GM21786 (cell line): ENCODE results near the gene RPL29.

ENCODE experiments used
- ATAC-seq: cut with Tn5 transposase; IDR thresholded peaks from one replicate; pipeline ENCODE4 v1.9.1; 2021; ENCODE audit not compliant: unreplicated experiment

The RPL29 gene

DNA sequence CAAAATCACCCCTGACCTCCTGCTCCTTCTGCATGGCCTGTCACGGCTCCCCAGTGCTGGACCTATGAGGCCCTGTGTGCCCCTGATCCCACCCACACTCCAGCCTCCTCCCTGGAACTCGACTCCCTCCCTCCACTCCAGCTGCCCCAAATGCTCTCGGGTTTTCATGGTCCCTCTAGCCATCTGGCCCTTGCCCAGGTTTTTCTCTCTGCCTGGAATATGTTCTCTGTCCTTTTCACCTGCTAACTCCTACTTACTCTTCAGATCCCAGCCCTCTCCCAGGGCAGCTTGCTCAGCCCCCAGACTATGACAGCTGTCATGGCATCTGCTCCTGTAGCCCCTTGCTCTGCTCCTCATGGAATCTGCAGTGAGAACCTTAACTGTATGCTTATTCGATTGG, 30.3 kb upstream of the RPL29 start:
- ATAC-seq: no peak

DNA sequence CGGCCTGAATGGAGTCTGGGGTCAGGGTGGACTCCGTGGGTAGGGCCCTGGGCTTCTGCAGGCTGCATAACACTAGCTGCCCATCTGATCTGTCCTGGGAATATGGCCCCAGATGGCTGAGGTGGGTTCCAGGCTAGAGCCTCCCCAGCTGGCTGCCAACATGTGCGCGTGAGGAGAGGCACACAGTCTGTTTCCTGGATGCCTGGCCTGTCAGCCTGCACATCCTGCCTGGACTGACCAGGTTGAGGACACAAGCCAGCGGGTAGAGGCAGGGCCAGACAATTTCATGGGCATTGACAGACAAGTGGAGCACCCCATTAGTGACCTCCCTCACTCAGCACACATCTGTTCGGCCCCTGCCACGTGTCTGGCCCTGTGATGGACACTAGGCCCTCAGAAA, 29.8 kb upstream of the RPL29 start:
- no peak for ATAC-seq

DNA sequence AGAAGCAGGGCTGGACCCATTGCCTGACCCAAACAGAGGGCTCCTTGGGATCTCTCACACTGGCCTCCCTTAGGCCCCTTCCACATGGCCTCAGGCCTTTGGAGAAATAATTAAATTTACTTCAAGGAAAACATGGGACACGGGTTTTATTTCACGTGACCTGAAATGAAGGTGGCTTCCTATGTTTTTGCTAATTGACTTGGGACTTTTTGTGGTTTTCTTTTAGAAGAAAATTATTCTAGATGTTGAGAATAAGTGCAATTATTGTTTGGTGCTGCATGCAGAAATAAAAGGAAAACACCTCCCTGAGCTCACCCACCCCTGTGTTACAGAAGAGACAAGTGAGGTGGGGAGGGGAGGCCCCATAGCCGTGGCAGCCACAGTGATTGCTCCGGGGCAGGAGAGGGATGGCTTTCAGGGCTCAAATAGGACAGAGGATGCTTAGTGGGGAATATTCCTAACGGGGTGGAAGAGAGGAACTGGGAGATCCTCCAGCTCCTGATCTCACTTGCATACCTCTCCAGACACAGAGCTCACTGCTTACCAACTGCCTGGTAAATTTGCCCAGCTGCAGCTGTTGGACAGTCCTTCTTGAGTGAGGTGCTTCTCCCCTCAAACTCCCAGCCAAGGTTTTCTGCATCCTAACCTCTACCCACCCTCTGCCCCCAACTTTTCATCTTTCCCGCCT, 29.2 kb upstream of the RPL29 start:
- ATAC-seq: no peak

DNA sequence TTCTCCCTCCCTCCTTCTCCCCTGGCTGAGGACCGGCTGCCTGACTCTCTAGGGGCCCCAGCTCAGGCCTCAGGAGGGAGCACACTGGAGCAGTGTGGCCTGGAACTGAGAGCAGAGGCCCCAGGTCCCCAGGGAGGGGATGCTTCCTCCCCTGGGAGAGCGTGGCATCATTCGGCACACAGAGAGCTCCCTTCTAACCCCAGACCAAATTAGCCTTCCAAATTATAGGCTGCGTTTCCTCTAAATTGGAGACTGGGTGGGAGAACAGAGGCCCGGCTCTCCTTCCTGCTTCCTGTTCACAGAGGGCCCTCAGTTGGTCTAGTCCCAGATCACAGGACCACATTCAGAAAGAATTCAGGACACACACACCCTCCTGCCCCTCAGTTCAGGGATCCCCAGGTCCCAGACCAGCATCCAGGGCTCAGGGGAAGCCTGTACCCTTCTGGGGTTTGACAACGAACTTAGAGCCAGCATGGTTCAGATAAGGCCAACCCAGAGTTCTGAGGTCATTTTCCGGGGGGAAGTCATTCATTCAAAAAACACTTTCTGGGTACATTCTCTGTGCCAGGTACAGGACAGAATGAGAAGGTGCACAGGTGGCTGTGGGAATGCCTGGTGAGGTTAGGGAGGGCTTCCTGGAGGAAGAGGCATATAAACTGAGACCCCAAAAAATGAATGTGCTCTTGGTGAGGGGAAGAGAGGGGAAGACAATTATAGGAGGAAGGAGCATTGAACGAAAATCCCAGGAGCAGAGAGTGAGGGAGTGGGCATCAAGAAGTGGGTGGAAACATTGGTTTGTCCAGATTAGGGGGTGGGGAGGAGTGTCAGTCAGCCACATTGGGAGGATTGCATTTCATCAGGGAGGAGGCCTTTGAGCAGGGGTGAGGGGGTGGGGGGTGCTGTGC, 28.4 kb upstream of the RPL29 start:
- peak; percentile 72 for ATAC-seq

DNA sequence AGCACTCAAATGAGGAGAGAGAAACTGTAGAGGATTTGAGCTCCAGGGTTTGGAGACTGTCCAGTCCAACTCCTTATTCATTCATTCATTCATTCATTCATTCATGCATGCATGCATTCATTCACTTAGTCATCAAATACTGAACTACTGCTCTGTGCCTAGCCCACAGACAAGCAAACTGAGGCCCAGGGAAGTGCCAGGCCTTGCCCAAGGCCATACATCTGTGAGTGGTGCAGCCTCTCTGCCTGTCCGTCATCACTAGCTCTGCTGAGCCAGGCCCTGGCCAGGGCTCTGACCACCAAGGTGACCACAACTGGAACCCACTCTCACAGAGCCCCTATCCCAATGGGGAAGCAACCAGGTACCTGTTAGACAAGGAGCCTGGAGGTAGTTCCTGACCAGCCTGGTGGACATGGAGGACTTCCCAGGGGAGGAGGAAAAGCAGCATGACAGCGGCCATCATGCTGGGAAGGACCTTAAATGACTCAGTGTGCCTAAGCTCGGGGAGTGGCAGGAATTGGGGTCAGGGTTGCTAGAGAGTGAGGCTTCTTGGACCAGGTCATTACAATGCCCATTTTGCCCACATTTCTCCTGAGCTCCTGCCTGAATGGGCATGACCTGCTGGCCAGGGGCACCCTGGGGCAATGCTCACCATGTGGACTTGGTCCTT, 27.5 kb upstream of the RPL29 start:
- no peak for ATAC-seq

DNA sequence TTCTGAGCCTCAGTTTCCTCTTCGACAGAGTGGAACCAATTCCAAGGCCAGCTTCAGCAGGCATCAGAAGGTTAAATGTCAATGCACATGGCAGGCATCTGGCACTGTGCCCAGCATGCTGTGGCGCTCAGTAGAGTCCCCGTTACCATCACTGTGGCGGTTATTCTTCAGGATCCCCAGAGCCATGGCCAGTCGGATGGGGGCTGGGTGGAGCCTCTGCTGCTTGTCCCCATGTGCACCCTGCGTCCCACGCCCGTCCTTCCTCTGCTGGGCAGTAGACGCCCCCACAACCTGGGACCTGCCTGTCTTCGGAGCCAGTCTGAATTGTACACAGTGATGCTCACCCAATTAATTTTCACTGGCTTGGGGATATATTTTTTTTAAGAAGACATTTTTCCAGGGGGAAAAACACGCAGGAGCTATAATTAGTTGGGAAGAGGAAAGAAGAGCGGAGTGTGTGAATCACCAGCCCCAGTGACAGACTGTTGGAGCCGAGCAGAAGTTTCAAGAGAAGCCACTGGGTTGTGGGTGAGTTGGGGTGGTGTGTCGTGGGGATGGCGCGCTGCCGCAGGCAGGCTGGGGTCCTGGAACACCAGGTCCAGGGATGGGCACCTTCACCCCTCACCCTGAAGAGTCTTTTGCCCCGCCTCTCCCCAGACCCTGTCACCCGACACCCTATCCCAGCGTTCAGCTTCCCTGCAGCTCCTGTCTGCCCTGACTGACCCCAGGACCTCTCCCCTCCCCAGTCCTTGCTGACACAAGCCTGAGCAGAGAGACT, 26.8 kb upstream of the RPL29 start:
- ATAC-seq: no peak

DNA sequence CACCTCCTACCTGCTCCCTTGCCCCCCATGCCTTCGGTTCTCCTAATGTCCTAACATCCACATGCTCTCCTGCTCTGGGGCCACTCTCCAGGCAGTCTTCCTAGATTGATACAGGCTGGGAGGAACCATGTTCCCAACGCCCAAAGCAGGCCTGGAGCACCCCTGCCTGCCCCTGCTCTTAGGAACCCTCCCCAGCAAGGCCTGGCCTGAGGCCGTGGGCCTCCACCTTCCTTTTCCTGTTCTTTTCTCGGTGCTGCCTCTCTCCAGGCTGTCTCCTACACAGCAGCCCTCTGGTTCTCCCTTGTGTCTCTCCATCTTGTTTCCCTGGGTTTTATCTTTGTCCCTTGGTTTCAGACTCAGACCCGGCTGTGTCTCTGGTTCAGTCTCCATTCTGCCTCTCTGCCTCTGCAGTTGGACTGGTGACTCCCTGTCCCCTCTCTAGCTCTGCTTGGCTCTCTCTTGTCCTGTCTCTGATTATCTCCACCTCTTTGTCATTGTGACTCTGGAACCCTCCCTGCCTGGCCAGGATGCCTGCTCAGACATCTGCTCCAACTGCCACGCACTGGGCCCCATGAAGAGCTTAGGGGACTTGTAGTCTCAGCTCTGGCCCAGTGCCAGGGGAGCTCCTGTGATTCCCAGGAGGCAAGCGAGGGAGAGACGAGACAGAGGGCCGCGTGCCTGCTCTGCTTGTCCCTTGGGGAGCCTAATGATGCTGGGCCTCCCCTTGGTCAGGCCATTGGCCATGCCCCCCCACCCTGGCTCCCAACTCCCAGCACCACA, 26.0 kb upstream of the RPL29 start:
- ATAC-seq: no peak

DNA sequence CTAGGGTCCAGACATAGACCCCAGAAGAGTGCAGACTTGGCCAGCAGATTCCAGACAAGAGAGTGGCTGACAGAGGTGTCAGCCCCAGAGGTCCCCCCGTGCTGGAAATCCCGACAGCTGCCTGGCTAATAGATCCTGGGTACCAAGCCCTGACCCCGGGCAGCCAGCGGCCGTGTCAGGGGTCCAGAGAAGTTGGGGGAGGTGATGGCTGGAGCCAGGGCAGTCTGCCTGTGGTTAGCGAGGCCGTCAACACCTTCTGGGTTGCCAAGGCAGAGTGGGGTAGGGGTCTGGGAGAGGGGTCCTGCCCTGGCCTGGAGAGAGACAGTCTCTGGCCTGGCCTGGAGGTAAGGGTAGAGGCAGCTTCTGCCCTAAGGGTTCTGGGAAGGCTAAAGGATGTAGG, 25.1 kb upstream of the RPL29 start:
- ATAC-seq: no peak

DNA sequence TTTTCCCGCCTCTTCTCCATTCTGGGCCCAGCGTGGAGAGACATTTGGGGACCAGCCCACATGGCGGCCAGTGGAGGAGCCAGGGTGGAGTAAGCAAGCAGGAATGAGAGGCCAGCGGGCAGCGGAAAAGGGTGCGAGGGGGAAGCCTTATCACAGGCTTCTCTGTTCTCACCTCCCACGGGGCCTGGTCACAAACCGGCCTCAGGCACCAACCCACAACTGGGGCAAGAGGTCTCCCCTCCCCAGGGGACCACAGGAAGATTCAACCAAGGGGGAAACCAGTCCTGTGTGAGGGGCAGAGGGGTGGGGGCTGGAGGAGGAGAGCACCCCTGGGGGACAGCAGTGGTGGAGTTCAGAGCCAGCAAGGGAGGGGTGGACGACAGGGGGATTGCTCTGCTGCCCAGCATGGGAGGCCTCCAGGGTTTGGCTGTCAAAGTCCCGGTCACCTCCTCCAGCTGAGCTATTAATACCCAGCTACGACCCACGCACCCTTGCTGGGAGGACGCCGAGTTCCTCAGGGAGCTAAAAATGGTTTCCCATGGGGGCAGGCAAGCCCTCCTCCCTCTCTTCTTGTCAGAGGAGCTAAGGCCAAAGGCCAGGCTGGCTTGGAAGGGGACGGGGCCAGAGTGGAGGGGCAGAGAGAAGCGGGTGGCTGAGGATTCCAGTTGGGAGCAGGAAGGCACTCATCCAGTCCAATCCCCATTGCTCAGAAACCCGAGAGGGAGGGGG, 23.8 kb upstream of the RPL29 start:
- ATAC-seq: no peak

DNA sequence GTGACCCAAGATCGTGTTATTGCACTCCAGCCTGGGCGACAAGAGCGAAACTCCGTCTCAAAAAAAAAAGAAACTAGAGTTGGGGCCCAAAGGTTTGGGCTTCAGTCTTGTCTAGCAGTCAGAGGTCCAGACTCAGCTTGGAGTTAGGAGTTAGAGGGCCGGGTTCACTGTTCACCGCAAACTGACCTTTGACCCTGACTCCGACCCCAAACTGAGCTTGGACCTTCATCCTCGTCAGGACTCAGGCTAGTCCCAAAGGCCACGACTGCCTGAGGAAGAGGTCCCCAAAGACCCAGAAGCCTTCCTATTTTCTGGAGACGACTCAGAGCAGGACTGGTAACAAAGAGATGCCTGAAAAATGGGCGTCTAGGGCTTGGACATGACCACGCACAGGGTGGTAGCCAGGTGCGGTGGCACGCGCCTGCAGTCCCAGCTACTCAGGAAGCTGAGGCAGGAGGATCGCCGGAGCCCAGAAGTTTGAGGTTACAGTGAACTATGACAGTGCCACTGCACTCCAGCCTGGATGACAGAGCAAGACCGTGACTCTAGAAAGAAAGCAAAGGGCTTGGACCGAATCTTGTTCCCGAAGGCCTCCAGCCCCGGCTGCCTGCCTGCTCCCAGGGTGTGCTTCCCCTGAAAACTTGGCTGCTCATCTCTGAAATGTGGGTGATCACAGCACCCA, 22.8 kb upstream of the RPL29 start:
- ATAC-seq: no peak

DNA sequence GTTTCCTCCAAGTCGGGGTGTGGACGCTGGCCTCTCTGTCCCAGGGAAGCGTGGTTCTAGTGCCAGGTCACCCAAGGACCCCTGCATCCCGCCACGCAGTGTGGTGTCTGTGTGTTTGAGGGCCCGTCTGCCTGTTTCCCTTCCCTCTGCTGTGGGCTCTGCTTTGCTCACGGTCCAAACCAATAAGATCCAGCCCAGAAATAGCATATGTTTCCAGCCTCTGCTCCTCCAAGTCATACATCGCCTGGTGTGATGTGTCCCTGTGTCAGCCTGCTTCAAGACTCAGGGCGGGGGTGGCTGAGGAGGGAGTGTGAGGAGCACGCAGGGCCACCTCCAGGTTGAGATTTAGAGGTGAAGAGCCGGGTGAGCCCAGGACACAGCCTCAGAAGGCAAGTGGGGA, 21.9 kb upstream of the RPL29 start:
- no peak for ATAC-seq

DNA sequence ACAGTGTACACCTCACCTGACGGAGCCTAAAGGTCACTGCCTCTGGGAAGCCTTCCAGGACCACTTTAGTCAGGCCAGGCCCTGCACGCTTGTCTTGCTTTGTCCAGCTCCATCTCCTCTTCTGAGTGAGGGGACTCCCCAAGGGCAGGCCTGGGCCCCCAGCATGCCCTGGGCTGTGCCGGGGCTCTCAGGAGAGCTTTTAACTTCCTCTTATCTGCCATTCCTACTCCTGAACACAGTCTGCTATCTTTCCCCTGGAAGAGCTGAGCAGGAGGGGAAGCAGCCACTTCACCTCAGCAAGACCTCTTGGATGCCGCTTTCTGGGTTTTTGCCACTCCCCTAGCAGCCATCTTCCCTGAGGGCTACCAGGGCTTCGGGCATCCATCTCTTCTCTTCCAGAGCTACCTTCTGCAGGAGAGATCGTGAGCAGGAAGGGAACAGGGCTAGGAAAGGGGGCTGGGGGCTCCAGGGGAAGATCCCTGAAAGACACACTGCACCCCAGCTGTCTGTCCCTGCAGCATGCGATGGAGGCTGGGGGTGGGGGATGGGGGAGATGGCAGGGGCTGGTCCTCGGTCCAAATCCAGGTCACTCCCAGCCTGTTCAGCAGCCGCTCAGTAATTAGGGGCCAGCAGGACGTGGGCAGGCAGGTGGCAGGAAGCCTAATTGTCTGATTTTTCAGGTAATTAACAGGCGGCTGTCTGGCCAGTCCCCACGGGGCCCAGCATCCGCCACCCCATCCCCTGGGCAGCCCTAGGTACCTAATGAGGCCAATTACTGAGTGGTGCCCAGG, 19.9 kb upstream of the RPL29 start:
- ATAC-seq: no peak

DNA sequence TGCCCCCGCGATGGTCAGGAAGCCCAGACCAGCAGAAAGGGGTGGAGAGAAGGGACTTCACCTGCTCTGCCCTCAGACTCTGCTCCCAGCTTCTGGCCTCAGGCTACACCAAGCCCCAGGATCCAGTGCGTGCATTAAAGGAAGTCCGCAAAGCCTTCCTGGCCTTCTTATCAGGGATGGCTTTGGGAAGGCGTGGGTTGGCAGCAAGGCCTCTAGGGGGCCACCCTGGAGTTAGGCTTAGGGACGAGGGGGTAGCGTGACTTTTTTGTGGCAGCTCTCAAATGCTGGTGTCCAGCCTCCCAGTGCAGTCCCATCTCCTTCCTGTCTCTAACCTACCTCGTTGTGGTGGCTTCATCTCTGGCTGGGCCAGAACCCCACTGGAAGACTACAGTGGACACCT, 18.9 kb upstream of the RPL29 start:
- no peak for ATAC-seq

DNA sequence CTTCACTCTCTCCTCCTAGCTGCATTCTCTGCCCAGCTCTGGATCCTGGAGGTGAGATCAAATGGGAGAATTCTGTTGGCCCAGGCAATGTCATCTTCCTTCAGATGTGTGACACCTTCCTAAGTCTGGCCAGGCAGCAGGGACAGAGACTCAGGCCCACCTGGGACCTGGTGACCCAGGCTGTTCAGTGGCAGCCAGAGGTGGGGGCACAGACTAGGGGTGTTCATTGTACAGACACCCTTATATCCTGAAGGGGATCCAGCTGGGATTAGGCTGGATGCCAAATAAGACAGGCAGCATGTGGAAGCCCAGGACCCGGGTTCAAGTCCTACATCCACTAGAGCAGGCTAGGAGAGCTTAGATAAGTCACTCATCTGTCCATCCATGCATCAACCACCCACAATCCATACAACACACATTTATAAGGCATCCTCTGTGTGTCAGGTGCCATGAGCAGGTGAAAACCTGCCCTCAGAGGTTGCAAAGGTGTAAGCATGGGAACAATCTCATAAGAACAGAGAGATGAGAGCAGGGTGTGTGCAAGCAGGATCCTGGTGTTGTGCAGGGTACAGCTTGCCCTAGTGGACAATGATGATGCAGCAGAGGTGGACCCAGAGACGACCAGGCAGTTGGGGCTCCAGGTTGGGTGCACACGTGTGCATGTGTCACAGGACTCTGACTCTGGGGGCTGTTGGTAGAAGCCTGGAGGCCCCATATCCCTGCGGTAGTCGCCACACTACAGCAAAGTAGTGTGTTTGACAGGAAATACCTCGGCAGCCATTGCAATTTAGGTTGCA, 18.3 kb upstream of the RPL29 start:
- ATAC-seq: no peak

DNA sequence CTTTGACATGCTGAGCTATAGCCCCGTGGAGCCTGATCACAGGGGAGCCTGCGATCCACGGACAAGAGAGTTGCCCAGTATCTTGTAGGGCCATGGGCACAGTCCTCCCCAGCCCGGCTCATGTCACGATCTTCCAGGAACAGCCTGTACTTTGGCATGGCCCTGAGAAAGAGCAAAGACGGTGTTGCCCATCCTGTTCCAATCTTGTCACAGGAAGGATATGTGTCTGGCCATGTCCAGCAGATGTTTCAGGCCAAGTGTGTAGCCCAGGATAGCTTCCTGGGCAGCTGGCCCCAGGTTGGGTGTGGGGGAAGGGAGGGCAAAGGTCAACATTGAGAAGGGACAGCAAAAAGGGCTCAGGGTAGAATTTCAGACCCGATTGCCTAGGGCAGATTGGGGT, 17.0 kb upstream of the RPL29 start:
- ATAC-seq: no peak

DNA sequence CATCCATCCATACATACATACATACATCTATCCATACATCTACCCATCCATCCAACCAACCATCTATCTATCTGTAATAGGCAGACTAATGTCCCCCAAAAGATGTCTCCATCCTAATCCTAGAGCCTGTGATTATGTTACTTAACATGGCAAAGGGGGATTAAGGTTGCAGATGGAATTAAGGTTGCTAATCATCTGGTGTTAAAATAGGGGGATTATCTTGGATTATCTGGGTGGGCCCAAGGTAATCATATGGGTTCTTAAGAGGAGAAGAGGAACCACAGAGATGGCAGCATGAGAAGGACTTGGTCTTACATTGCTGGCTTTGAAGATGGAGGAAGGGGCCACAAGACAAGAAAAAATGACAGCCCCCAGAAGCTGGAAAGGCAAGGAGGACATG, 14.7 kb upstream of the RPL29 start:
- ATAC-seq: no peak

DNA sequence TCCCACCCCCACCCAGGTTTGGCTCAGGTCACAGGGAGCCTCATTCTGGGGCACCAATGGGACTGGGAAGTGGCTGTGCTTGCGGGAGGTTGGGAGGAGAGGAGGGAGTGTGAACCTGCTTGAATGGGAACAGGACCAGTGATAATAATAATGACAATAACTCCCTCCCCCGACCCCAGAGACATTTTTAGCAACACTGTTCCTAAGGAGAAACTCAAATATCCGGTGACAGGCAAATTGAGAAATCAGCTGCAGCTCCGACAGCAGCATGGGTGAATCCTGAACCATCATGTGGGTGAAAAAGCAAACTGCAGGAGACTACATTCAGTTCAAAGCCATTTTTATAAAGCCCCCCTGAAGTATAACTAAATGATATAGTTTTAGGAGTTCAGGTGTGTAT, 11.6 kb upstream of the RPL29 start:
- no peak for ATAC-seq

DNA sequence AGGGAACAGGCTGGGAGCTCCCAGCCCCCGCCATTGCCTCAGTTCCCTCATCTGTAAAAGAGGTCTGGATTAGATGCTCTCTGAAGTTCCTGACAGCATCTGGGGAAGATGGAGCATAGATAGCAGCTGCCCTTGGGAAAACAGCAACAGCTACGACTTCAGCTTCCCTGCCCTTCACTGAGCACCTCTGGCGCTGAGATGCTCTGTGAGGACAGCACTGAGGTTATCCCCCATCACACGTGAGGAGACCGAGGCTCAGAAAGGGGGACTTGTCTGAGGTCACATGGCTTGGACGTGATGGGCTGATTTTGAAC, 11.1 kb upstream of the RPL29 start:
- ATAC-seq: no peak
